ENCODE results near the gene ZNF317.

DNA sequence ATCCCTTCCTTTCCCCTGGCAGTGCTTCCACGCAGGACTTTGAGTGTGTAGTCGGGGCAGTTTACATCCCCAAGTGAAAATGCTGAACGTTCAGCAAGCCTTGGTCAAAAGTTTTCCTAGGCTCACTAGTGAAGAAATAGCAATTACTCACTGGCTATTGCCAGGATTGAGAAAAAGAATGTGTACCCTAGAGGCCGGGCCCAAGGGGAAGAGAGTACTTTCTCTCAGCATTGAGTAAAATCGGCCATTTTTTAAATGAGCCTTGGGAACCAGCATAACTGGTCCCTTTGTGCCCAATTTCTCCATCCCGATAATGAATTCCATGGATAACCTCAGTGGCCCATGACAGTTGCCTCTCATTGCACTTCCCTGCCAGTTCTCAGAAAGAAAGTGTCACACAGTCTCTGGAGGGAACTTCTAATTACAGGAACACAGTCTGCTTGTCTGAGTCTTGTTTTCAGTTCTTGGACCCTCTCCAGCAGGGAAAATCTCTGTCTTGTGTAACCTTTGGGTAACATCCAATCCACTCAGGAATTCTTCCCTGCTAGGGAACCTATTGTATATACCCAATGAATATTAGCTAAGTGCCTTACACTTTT lies 31.3 kb downstream of the ZNF317 start:
- TF ChIP-seq, protein P1, sequence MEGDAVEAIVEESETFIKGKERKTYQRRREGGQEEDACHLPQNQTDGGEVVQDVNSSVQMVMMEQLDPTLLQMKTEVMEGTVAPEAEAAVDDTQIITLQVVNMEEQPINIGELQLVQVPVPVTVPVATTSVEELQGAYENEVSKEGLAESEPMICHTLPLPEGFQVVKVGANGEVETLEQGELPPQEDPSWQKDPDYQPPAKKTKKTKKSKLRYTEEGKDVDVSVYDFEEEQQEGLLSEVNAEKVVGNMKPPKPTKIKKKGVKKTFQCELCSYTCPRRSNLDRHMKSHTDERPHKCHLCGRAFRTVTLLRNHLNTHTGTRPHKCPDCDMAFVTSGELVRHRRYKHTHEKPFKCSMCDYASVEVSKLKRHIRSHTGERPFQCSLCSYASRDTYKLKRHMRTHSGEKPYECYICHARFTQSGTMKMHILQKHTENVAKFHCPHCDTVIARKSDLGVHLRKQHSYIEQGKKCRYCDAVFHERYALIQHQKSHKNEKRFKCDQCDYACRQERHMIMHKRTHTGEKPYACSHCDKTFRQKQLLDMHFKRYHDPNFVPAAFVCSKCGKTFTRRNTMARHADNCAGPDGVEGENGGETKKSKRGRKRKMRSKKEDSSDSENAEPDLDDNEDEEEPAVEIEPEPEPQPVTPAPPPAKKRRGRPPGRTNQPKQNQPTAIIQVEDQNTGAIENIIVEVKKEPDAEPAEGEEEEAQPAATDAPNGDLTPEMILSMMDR (IDR thresholded peaks at IDR 0.05; ENCODE audit: low read depth, low read length, missing input control) = no peak
- no peak for TF ChIP-seq RAD21 (IDR thresholded peaks at IDR 0.05)
- TF ChIP-seq, protein P2, sequence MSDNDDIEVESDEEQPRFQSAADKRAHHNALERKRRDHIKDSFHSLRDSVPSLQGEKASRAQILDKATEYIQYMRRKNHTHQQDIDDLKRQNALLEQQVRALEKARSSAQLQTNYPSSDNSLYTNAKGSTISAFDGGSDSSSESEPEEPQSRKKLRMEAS (IDR thresholded peaks at IDR 0.05) = no peak
- TF ChIP-seq, protein P3, sequence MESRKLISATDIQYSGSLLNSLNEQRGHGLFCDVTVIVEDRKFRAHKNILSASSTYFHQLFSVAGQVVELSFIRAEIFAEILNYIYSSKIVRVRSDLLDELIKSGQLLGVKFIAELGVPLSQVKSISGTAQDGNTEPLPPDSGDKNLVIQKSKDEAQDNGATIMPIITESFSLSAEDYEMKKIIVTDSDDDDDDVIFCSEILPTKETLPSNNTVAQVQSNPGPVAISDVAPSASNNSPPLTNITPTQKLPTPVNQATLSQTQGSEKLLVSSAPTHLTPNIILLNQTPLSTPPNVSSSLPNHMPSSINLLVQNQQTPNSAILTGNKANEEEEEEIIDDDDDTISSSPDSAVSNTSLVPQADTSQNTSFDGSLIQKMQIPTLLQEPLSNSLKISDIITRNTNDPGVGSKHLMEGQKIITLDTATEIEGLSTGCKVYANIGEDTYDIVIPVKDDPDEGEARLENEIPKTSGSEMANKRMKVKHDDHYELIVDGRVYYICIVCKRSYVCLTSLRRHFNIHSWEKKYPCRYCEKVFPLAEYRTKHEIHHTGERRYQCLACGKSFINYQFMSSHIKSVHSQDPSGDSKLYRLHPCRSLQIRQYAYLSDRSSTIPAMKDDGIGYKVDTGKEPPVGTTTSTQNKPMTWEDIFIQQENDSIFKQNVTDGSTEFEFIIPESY (IDR thresholded peaks at IDR 0.05) = no peak
- no peak for TF ChIP-seq TAF1 (conservative IDR thresholded peaks at IDR 0.05)
- no peak for TF ChIP-seq GABPA (IDR thresholded peaks at IDR 0.05 in 1 of 2, conservative IDR thresholded peaks at IDR 0.05 in 1 of 2)
- no peak for TF ChIP-seq EGR1 (IDR thresholded peaks at IDR 0.05; ENCODE audit: low read depth in 2 of 2)
- no peak for TF ChIP-seq FOXA1 (IDR thresholded peaks at IDR 0.05)
- no peak for TF ChIP-seq JUND (IDR thresholded peaks at IDR 0.05)
- TF ChIP-seq HNF4G (IDR thresholded peaks at IDR 0.05) = no peak
- no peak for TF ChIP-seq YY1 (IDR thresholded peaks at IDR 0.05)
- TF ChIP-seq, protein P4, sequence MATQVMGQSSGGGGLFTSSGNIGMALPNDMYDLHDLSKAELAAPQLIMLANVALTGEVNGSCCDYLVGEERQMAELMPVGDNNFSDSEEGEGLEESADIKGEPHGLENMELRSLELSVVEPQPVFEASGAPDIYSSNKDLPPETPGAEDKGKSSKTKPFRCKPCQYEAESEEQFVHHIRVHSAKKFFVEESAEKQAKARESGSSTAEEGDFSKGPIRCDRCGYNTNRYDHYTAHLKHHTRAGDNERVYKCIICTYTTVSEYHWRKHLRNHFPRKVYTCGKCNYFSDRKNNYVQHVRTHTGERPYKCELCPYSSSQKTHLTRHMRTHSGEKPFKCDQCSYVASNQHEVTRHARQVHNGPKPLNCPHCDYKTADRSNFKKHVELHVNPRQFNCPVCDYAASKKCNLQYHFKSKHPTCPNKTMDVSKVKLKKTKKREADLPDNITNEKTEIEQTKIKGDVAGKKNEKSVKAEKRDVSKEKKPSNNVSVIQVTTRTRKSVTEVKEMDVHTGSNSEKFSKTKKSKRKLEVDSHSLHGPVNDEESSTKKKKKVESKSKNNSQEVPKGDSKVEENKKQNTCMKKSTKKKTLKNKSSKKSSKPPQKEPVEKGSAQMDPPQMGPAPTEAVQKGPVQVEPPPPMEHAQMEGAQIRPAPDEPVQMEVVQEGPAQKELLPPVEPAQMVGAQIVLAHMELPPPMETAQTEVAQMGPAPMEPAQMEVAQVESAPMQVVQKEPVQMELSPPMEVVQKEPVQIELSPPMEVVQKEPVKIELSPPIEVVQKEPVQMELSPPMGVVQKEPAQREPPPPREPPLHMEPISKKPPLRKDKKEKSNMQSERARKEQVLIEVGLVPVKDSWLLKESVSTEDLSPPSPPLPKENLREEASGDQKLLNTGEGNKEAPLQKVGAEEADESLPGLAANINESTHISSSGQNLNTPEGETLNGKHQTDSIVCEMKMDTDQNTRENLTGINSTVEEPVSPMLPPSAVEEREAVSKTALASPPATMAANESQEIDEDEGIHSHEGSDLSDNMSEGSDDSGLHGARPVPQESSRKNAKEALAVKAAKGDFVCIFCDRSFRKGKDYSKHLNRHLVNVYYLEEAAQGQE (IDR thresholded peaks at IDR 0.05) = no peak
